HG02678 (cell line): ENCODE results near the gene PDIA3.
"Not testable (repeated sequence)": the region's sequence is repeated elsewhere in the genome, so short reads cannot be mapped to it uniquely, and the experiment has no call there.

Source experiments
- ATAC-seq: cut with Tn5 transposase; IDR thresholded peaks from one replicate; pipeline ENCODE4 v1.9.1; 2021; ENCODE audit warnings: mild to moderate bottlenecking, moderate library complexity; ENCODE audit not compliant: unreplicated experiment

PDIA3 gene

GRCh38 chr15:43776101-43776717, 30.0 kb downstream of the PDIA3 start:
- ATAC-seq: peak; percentile 73

- ATAC-seq: peak; percentile 37
Observed at GRCh38 chr15:43776718-43777266, 30.6 kb downstream of the PDIA3 start, which contains the start of gene ELL3. Gene ELL3 (minus strand): TSS chr15:43776966. CDS start chr15:43776901, 65 bp downstream.

- ATAC-seq: peak; percentile 55
Observed at GRCh38 chr15:43777267-43777914, 31.2 kb downstream of the PDIA3 start.

- ATAC-seq: no peak
Observed at GRCh38 chr15:43779016-43779415, 32.8 kb downstream of the PDIA3 start.

GRCh38 chr15:43789409-43789808, 43.2 kb downstream of the PDIA3 start:
- no peak for ATAC-seq

- peak; percentile 89 for ATAC-seq
Observed at GRCh38 chr15:43791993-43792760, 45.9 kb downstream of the PDIA3 start, which contains the start of gene SERF2. Gene SERF2 (plus strand): TSS chr15:43792320. CDS start chr15:43792377, 57 bp downstream.

- no peak for ATAC-seq
Observed at GRCh38 chr15:43792761-43793476, 46.7 kb downstream of the PDIA3 start.

GRCh38 chr15:43793647-43794046, 47.4 kb downstream of the PDIA3 start:
- no peak for ATAC-seq

- ATAC-seq: no peak
Observed at GRCh38 chr15:43794269-43795037, 48.2 kb downstream of the PDIA3 start.

- ATAC-seq: no peak
Observed at GRCh38 chr15:43795197-43795596, 49.0 kb downstream of the PDIA3 start.

GRCh38 chr15:43795997-43796396, 49.8 kb downstream of the PDIA3 start:
- no peak for ATAC-seq

- no peak for ATAC-seq
Observed at GRCh38 chr15:43796566-43796965, 50.3 kb downstream of the PDIA3 start.

- no peak for ATAC-seq
Observed at GRCh38 chr15:43799209-43799944, 53.1 kb downstream of the PDIA3 start.

- no peak for ATAC-seq
Observed at GRCh38 chr15:43799945-43800285, 53.7 kb downstream of the PDIA3 start, which contains the start of gene SERINC4. Gene SERINC4 (minus strand): TSS chr15:43800220. CDS start chr15:43799986, 234 bp downstream.

- peak; percentile 95 for ATAC-seq
Observed at GRCh38 chr15:43800286-43801141, 54.3 kb downstream of the PDIA3 start, which contains the start of gene HYPK. Gene HYPK (plus strand): TSS chr15:43800599. CDS start chr15:43800623, 24 bp downstream.

GRCh38 chr15:43802676-43803075, 56.4 kb downstream of the PDIA3 start:
- ATAC-seq: not testable (repeated sequence)

GRCh38 chr15:43808435-43808950, 62.3 kb downstream of the PDIA3 start:
- no peak for ATAC-seq
